Stimulated activated CD4-positive, alpha-beta T cell treated with anti-CD3 and anti-CD28 coated beads, Interleukin-2, amount 100 ng/mL, for 4 hours (primary cell): Measurements from ENCODE around the gene RO60.
A peak's percentile ranks its signal among the peaks of the same experiment; 100 is the strongest.
"Not testable (repeated sequence)": the region's sequence is repeated elsewhere in the genome, so short reads cannot be mapped to it uniquely, and the experiment has no call there.

Experiments used
- DNase-seq: peaks from one replicate; pipeline ENCODE4 v3.0.0-alpha.2; 2020; ENCODE audit warnings: low read depth

Gene RO60

DNA sequence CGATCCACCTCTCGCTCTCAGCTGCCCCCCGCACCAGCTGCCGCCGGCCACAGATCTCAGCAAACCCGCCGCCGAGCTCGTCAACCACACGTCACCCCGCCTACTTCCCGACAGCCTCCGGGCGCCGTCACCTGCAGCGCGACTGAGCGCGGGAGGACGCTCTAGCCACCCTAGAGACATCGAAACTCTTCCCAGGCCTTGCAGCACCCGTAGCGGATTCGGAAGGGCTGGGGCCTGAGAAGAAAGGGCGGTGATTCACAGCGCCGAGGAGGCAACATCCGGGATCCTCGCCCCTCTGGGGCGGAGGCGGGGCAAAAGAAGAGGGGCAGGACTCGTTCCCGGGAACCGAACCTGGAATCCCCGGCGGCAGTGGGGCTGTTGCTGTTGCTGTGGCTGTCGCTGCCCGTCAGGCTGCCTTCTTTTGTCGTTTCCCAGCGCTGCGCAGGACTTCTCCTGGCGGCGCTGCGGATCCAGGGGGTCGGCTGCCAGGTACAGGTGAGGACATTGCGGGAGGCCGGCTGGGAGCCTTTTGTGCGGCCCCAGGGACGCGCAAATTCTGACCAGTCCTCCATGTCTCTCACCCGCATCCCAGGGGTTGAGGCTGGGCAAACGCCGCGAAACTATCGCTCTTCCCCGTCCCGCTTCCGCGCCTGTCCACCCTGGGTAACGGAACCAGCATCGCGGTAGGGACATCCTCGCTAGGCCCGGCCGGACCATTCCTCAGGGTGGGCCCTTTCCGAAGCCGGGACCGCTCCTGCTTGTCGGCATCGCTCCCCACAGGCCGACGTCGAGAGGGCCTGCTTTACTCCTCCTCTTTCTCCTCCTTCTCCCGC is at the start of gene RO60, which contains the start of gene UCHL5:
RO60 (plus strand) TSS at position 331 of the 833 bp plus-strand sequence. CDS start 9,443 bp downstream, outside the sequence.
UCHL5 (minus strand) TSS at position 79 of the 833 bp plus-strand sequence. CDS start 100 bp downstream, outside the sequence.
- DNase-seq, result peak; percentile 93

DNA sequence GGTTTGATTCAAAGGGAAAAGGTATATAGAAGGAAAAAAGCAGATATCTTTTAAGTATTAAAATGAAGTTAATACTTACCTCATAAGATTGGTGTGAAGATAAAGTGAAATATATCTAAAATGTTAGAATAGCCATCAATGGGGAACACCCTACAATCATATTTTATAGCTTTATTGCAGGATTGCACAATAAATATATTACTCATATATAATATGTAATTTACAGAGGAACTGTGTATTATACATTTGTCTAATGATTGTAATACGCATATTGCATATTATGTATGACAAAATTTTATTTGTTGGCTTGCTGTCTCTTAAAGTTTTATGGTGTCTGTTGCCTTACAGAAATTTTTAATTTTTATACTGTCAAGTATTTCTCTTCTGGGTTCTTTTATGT is 48.0 kb upstream of the RO60 start:
- DNase-seq, result no peak

- no peak for DNase-seq
Observed at GRCh38 chr1:193013005-193013404, 46.4 kb upstream of the RO60 start.

DNA sequence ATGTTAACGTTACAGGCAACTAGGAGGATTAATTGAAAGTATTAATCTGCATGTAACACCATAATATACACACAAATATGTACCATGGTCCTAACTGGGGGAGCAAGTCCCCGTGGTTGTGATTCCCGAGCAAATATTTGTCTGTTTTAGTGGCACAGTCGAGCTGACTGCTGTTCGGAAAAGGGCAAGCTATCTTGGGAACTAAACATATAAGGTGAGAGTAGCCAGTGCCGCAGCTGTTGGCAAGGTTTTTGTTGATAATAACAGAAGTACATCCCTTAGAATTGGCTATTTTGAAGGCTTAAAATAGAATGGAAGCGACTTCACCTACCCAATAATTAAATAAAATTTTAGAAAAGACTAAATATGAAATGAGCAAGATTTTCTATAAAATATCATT is 45.7 kb upstream of the RO60 start:
- no peak for DNase-seq

DNA sequence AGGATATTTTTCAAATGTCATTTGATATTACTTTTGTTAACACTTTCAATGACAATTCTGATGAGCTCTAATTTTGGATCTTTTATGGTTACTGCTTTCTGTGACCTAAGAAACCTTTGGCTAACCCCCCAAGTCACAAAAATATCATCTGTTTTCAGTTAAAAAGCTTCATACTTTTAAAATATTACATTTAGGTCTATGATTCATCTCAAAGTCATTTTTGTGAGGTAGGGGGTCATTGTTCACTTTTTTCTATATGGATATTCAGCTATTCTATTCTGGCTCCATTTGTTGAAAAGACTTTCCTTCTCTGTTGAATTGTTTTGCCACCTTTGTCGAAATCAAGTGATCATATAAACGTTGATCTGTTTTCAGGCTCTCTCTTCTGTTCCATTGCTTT is 45.0 kb upstream of the RO60 start:
- DNase-seq, result no peak

DNA sequence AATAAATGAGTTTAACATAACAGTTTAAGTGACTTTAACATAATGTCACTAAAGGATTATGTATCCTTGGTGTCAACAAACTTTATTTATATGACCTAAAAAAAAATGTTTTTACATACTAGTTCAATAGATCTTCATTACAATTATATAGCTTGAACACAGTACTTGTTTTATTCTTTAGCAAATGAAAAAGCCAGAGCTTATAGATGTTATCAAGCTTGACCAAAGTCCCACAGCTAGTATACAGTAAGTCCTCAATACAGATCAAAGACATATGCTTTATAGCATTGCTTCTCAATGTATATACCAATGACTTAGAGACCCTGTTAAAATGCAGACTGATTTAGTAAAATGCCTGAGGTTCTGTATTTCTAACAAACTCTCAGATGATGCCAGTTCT is 42.6 kb upstream of the RO60 start:
- DNase-seq, result no peak

DNA sequence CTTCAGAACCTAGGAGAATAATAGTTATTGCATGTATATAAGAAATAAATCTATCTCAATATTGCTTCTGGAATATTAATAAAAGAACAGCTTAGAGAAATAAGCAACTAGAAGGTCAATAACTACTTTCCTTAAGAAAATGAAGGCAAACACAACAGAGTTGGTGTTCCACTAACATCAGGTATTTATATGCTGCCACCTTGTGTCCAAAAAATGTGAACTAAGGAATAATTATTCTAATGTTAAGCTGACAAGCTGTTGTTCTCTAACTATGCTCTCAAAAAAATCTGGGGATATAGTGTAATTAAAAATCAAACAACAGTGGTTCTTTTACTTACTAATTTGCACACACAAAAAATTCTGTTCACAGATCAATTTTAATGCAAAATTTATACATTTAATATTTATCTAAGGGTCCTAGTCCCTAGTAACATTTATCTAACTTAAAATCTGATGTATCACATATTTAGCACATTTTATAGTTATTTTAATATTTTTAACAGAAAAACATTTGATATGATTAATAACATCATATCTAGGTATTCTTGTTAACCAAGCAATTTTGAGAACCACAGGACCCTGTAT is 39.9 kb upstream of the RO60 start:
- no peak for DNase-seq

DNA sequence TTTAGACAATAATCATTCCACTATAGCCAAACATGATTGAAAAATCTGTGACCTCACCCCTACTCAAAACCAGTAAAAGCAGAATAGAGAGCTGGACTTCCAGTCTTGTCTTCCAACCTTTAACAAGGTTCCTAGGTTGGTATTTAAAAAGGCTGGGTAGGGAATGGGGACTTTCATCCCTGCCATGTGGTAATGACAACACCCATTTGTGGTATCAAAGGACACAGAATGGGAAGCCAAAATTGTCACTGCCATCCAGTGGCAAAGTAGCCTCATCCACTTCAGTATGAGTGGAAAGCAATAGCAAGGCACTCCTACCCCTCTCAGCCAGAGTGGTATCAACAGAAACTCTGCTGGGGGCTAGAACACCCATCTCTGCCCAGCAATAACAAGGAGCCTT is 34.2 kb upstream of the RO60 start:
- no peak for DNase-seq

GRCh38 chr1:193030280-193030679 is 29.1 kb upstream of the RO60 start:
- no peak for DNase-seq

GRCh38 chr1:193031431-193031830 is 28.0 kb upstream of the RO60 start:
- no peak for DNase-seq

DNA sequence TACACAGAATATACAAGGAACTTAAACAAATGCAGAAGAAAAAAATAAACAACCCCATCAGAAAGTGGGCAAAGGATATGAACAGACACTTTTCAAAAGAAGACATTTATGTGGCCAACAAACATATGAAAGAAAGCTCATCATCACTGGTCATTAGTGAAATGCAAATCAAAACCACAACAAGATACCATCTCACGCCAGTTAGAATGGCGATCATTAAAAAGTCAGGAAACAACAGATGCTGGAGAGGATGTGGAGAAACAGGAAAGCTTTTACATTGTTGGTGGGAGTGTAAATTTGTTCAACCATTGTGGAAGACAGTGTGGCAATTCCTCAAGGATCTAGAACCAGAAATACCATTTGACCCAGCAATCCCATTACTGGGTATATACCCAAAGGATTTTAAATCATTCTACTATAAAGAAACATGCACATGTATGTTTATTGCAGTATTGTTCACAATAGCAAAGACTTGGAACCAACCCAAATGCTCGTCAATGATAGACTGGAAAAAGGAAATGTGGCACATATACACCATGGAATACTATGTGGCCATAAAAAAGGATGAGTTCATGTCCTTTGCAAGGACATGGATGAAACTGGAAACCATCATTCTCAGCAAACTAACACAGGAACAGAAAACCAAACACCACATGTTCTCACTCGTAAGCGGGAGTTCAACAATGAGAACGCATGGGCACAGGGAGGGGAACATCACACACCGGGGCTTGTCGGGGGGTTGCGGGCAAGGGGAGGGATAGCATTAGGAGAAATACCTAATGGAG is 26.6 kb upstream of the RO60 start:
- not testable (repeated sequence) for DNase-seq

- DNase-seq, result no peak
Observed at GRCh38 chr1:193033610-193034009, 25.8 kb upstream of the RO60 start.

GRCh38 chr1:193036337-193037047 is 22.9 kb upstream of the RO60 start:
- no peak for DNase-seq

- DNase-seq, result no peak
Observed at GRCh38 chr1:193040011-193040410, 19.4 kb upstream of the RO60 start.

GRCh38 chr1:193042766-193043691 is 16.4 kb upstream of the RO60 start:
- DNase-seq, result no peak

- DNase-seq, result not testable (repeated sequence)
Observed at GRCh38 chr1:193048913-193049312, 10.5 kb upstream of the RO60 start.

- no peak for DNase-seq
Observed at GRCh38 chr1:193054169-193054675, 5.2 kb upstream of the RO60 start.

- peak; percentile 33 for DNase-seq
Observed at GRCh38 chr1:193058529-193059281, 707 bp upstream of the RO60 start.

GRCh38 chr1:193060115-193060403 is 647 bp downstream of the RO60 start:
- no peak for DNase-seq

DNA sequence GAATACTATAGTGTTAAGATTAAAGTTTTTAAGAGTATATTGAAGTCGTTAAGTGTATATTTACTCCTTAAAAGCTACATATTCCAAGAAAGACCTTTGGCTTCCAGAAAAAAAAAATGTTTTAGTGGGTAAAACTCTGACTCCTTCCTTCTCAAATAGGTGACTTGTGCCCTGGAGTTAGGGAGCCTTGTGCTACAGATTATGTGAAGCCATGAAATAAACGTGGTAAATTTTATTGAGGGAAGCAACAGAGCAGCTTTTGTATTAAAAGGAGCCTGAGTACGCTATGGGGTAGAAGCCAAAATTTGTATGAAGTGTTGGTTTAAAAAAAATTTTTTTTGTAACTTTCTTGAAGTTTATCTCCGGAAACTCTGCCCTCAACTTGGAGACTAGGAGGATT is 994 bp downstream of the RO60 start:
- DNase-seq, result no peak
